NB4 (cell line): ENCODE measurements around the gene ZFYVE21.
A peak's percentile ranks its signal among the peaks of the same experiment; 100 is the strongest.

Source experiments
- DNase-seq: peaks from one replicate; pipeline ENCODE4 v3.0.0; 2010; ENCODE audit warnings: low read depth
- H3K4me3 ChIP-seq: one replicate; pipeline ENCODE4 v1.5.1; 2011; ENCODE audit warnings: mild to moderate bottlenecking, low read depth, low read length, moderate library complexity
- CTCF ChIP-seq: IDR thresholded peaks from one replicate; pipeline ENCODE4 v1.5.1; 2012; ENCODE audit warnings: low read depth, low read length
- MAX ChIP-seq: IDR thresholded peaks from 2 replicates; pipeline ENCODE4 v1.6.1; 2011; ENCODE audit warnings: low read depth, low read length
- MYC ChIP-seq: IDR thresholded peaks from 2 replicates; pipeline ENCODE4 v1.6.1; 2011; ENCODE audit warnings: low read depth, low read length
- POLR2A ChIP-seq: IDR thresholded peaks from 2 replicates; pipeline ENCODE4 v1.6.1; 2011; ENCODE audit warnings: mild to moderate bottlenecking; ENCODE audit not compliant: insufficient read length; ENCODE audit errors: extremely low read depth

Gene ZFYVE21

GRCh38 chr14:103763730-103764488 lies 48.3 kb downstream of the ZFYVE21 start:
- no peak for TF ChIP-seq MAX
- TF ChIP-seq CTCF, result no peak
- TF ChIP-seq POLR2A, result no peak
- no peak for TF ChIP-seq MYC
- no peak overlapping the region for H3K4me3 ChIP-seq
- DNase-seq, result peak; percentile 28

GRCh38 chr14:103765526-103765925 lies 49.9 kb downstream of the ZFYVE21 start:
- H3K4me3 ChIP-seq, result no peak overlapping the region
- TF ChIP-seq MAX (no peak), CTCF (no peak), MYC (no peak), POLR2A (no peak)
- no peak for DNase-seq

- TF ChIP-seq MAX (no peak), MYC (no peak)
- DNase-seq, result no peak
- no peak overlapping the region for H3K4me3 ChIP-seq
Observed at GRCh38 chr14:103767336-103767894, 51.8 kb downstream of the ZFYVE21 start.

- no peak for DNase-seq
- TF ChIP-seq POLR2A, result no peak
- TF ChIP-seq MAX, result no peak
- no peak for TF ChIP-seq CTCF
- no peak for TF ChIP-seq MYC
Observed at GRCh38 chr14:103770500-103770899, 54.9 kb downstream of the ZFYVE21 start.

GRCh38 chr14:103770902-103771301 lies 55.3 kb downstream of the ZFYVE21 start:
- peak; percentile 27 for DNase-seq
- no peak overlapping the region for H3K4me3 ChIP-seq
- peak; percentile 15 for TF ChIP-seq CTCF
- TF ChIP-seq POLR2A, result no peak

More at GRCh38 chr14:103770500-103770899, 54.9 kb downstream of the ZFYVE21 start:
- no peak overlapping the region for H3K4me3 ChIP-seq

GRCh38 chr14:103772078-103772712 lies 56.6 kb downstream of the ZFYVE21 start:
- DNase-seq, result no peak
- H3K4me3 ChIP-seq, result no peak overlapping the region
- no peak for TF ChIP-seq MYC
- no peak for TF ChIP-seq CTCF
- no peak for TF ChIP-seq POLR2A
- TF ChIP-seq MAX, result no peak
